ENCODE data around the gene PIH1D2. TPM values are rescaled to one million over a fixed set of nuclear protein-coding genes. Genes with fewer than 3 reads are reported as not detected.
A peak's percentile ranks its signal among the peaks of the same experiment; 100 is the strongest.
"Not testable (repeated sequence)": the region's sequence is repeated elsewhere in the genome, so short reads cannot be mapped to it uniquely, and the experiment has no call there.

Gene PIH1D2
- total RNA-seq, 1 experiment from 2014 or later = 4.8 TPM

GRCh38 chr11:112051768-112052167, 22.0 kb downstream of the PIH1D2 start:
- no peaks in the 10 kb centered on the region for H4K20me1 ChIP-seq (ENCODE audit: insufficient read depth)
- H3K27ac ChIP-seq = no peak overlapping the region
- H3K9me3 ChIP-seq (ENCODE audit: insufficient read depth, low read depth) = no peaks in the 10 kb centered on the region
- H3K4me2 ChIP-seq = no peak overlapping the region
- ChIA-PET CTCF (interaction anchor here (0.6 kb wide), 1 partner anchor 187 kb away, joined by 3 read pairs; no protein-coding TSS in a partner anchor), POLR2A (ENCODE audit: unreplicated experiment) (no interaction called here)
- H3F3A ChIP-seq (ENCODE audit: insufficient read depth, low read depth) = peaks cover 11% of the 10 kb centered on the region; the same call in 1 of the 2 replicates
- H3K9me2 ChIP-seq (ENCODE audit: insufficient read depth) = no peaks in the 10 kb centered on the region; the same call in 1 of the 2 replicates
- H3K79me2 ChIP-seq (ENCODE audit: low read depth) = peaks cover 3% of the 10 kb centered on the region; the same call in 1 of the 2 replicates
- no peaks in the 10 kb centered on the region for H3K27me3 ChIP-seq (ENCODE audit: insufficient read depth, low read depth)
- DNase-seq = peak in 1 of 2 experiments; percentile 26
- no peak for TF ChIP-seq CTCF (conservative IDR thresholded peaks at IDR 0.05)
- TF ChIP-seq EZH2 (IDR thresholded peaks at IDR 0.05; ENCODE audit: low read depth) = no peak
- peaks cover 12% of the 10 kb centered on the region for H3K4me1 ChIP-seq (replicated peaks; ENCODE audit: insufficient read depth)
- H2AFZ ChIP-seq = no peak overlapping the region
- peaks cover 36% of the 10 kb centered on the region for H3K36me3 ChIP-seq (ENCODE audit: low read depth)
- H3K4me3 ChIP-seq = no peak overlapping the region
- no TSS peak for BruUV-seq (replicated peaks)
- intact Hi-C loops (cut with micrococcal nuclease; ENCODE audit: unreplicated experiment) = no loop called here

GRCh38 chr11:112050721-112051120, 23.1 kb downstream of the PIH1D2 start:
- CTCF ChIA-PET = no interaction called here
- peaks cover 35% of the 10 kb centered on the region for H3K36me3 ChIP-seq (ENCODE audit: low read depth)
- H3K27me3 ChIP-seq (ENCODE audit: insufficient read depth, low read depth) = no peaks in the 10 kb centered on the region
- H3F3A ChIP-seq (ENCODE audit: insufficient read depth, low read depth) = peaks cover 11% of the 10 kb centered on the region; the same call in 1 of the 2 replicates
- H3K4me2 ChIP-seq = no peak overlapping the region
- BruUV-seq (replicated peaks) = no TSS peak
- POLR2A ChIA-PET (ENCODE audit: unreplicated experiment) = no interaction called here
- H2AFZ ChIP-seq = no peak overlapping the region
- H3K9me2 ChIP-seq (ENCODE audit: insufficient read depth) = no peaks in the 10 kb centered on the region
- no peak overlapping the region for H3K27ac ChIP-seq
- peaks cover 6% of the 10 kb centered on the region; the same call in 1 of the 2 replicates for H3K79me2 ChIP-seq (ENCODE audit: low read depth)
- H3K4me1 ChIP-seq (replicated peaks; ENCODE audit: insufficient read depth) = peaks cover 12% of the 10 kb centered on the region
- no peak for DNase-seq
- intact Hi-C loops (cut with micrococcal nuclease; ENCODE audit: unreplicated experiment) = no loop called here
- H3K4me3 ChIP-seq = no peak overlapping the region
- no peaks in the 10 kb centered on the region for H4K20me1 ChIP-seq (ENCODE audit: insufficient read depth)
- no peaks in the 10 kb centered on the region for H3K9me3 ChIP-seq (ENCODE audit: insufficient read depth, low read depth)
- no peak for TF ChIP-seq EZH2 (IDR thresholded peaks at IDR 0.05; ENCODE audit: low read depth)
- TF ChIP-seq CTCF (conservative IDR thresholded peaks at IDR 0.05) = no peak

GRCh38 chr11:112049777-112050176, 24.0 kb downstream of the PIH1D2 start:
- no peak overlapping the region for H3K27ac ChIP-seq
- H3K9me2 ChIP-seq (ENCODE audit: insufficient read depth) = no peaks in the 10 kb centered on the region
- intact Hi-C loops (cut with micrococcal nuclease; ENCODE audit: unreplicated experiment) = no loop called here
- peak in 1 of 2 experiments; percentile 44 for DNase-seq
- H3K36me3 ChIP-seq (ENCODE audit: low read depth) = peaks cover 42% of the 10 kb centered on the region
- H4K20me1 ChIP-seq (ENCODE audit: insufficient read depth) = no peaks in the 10 kb centered on the region
- peaks cover 6% of the 10 kb centered on the region; the same call in 1 of the 2 replicates for H3K79me2 ChIP-seq (ENCODE audit: low read depth)
- H3F3A ChIP-seq (ENCODE audit: insufficient read depth, low read depth) = peaks cover 11% of the 10 kb centered on the region; the same call in 1 of the 2 replicates
- H3K4me1 ChIP-seq (replicated peaks; ENCODE audit: insufficient read depth) = peaks cover 12% of the 10 kb centered on the region
- no peak overlapping the region for H3K4me3 ChIP-seq
- H3K27me3 ChIP-seq (ENCODE audit: insufficient read depth, low read depth) = no peaks in the 10 kb centered on the region
- no peak for TF ChIP-seq CTCF (conservative IDR thresholded peaks at IDR 0.05)
- no peak for TF ChIP-seq EZH2 (IDR thresholded peaks at IDR 0.05; ENCODE audit: low read depth)
- H3K9me3 ChIP-seq (ENCODE audit: insufficient read depth, low read depth) = no peaks in the 10 kb centered on the region
- no TSS peak for BruUV-seq (replicated peaks)
- POLR2A ChIA-PET (ENCODE audit: unreplicated experiment) = no interaction called here
- CTCF ChIA-PET = no interaction called here
- H3K4me2 ChIP-seq = no peak overlapping the region
- no peak overlapping the region for H2AFZ ChIP-seq

- DNase-seq; H3K9me2 ChIP-seq (ENCODE audit: insufficient read depth); H4K20me1 ChIP-seq (ENCODE audit: insufficient read depth); H3K4me2 ChIP-seq; H3K9me3 ChIP-seq (ENCODE audit: insufficient read depth, low read depth); H3K4me3 ChIP-seq; H2AFZ ChIP-seq; intact Hi-C loops (cut with micrococcal nuclease; ENCODE audit: unreplicated experiment); CTCF ChIA-PET; BruUV-seq (replicated peaks); H3K27me3 ChIP-seq (ENCODE audit: insufficient read depth, low read depth); H3K79me2 ChIP-seq (ENCODE audit: low read depth): not testable (repeated sequence)
- H3K27ac ChIP-seq = peak overlapping the region; percentile 38
- H3K4me1 ChIP-seq (replicated peaks; ENCODE audit: insufficient read depth) = peaks cover 12% of the 10 kb centered on the region
- POLR2A ChIA-PET (ENCODE audit: unreplicated experiment) = interaction anchor here (0.6 kb wide), 2 partner anchors 101 to 279 kb away, joined by 15 to 16 read pairs; no protein-coding TSS in a partner anchor
- peaks cover 50% of the 10 kb centered on the region for H3K36me3 ChIP-seq (ENCODE audit: low read depth)
- peaks cover 11% of the 10 kb centered on the region; the same call in 1 of the 2 replicates for H3F3A ChIP-seq (ENCODE audit: insufficient read depth, low read depth)
Observed at GRCh38 chr11:112048256-112048655, 25.6 kb downstream of the PIH1D2 start.

- BruUV-seq (replicated peaks); H3K9me3 ChIP-seq (ENCODE audit: insufficient read depth, low read depth); H3K27me3 ChIP-seq (ENCODE audit: insufficient read depth, low read depth); H4K20me1 ChIP-seq (ENCODE audit: insufficient read depth); H3K4me2 ChIP-seq; POLR2A ChIA-PET (ENCODE audit: unreplicated experiment); CTCF ChIA-PET; H3K9me2 ChIP-seq (ENCODE audit: insufficient read depth); H3K4me3 ChIP-seq; H3K79me2 ChIP-seq (ENCODE audit: low read depth); H3K27ac ChIP-seq; intact Hi-C loops (cut with micrococcal nuclease; ENCODE audit: unreplicated experiment); H2AFZ ChIP-seq; DNase-seq: not testable (repeated sequence)
- Histone ChIP-seq H3K4me1 (replicated peaks; ENCODE audit: insufficient read depth) (peaks cover 28% of the 10 kb centered on the region), H3K36me3 (ENCODE audit: low read depth) (peaks cover 50% of the 10 kb centered on the region), H3F3A (ENCODE audit: insufficient read depth, low read depth) (peaks cover 21% of the 10 kb centered on the region)
Observed at GRCh38 chr11:112046647-112047046, 27.2 kb downstream of the PIH1D2 start.

Data from PC-9 (cell line).